ENCODE results near the gene CACNA2D1.
"Not testable (repeated sequence)": the region's sequence is repeated elsewhere in the genome, so short reads cannot be mapped to it uniquely, and the experiment has no call there.

Gene CACNA2D1

DNA sequence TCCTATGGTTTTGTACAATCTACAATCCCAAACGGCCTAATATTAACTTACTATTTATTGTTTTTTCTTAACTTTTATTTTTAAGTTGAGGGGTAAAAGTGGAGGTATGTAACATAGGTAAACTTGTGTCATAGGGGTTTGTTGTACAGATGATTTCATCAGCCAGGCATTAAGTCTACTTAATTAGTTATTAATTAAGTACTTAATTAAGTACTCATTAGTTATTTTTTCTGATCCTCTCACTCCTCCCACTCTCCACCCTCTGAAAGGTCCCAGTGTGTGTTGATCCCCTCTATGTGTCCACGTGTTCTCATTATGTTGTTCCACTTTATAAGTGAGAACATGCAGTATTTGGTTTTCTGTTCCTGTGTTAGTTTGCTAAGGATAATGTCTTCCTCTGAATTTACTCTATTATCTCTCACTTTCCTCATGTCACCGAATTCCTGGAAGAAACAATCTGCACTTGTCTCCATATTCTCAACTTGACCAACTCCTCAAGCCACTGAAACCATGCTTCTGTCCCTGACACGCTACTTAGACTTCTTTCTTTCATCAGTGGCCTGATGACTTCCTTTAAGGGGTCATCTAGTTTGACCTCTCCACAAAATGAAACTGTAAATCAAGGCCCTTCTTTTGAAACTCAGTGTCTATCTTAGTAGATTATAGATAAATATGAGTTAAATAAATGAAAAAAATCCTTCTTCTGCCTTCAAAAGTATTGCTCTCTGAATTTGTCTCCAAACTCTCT is 9.1 kb downstream of the CACNA2D1 start:
- ATAC-seq (no peak), DNase-seq (no peak)

GRCh38 chr7:82433507-82433906 is 10.1 kb downstream of the CACNA2D1 start:
- no peak for ATAC-seq
- no peak for DNase-seq

DNA sequence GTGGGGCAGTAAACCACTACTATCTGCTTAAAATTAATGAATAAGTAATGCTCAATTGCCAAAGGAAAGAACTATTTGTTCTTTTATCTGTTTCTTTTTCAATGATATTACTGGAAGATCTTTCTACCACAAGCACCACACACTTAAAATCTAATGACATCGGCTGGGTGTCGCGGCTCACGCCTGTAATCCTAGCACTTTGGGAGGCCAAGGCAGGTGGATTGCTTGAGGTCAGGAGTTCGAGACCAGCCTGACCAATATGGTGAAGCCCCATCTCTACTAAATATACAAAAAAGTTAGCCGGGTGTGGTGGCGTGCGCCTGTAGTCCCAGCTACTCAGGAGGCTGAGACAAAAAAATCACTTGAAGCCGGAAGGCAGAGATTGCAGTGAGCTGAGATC is 10.8 kb downstream of the CACNA2D1 start:
- DNase-seq, ATAC-seq: not testable (repeated sequence)

- no peak for ATAC-seq
- no peak for DNase-seq
Observed at GRCh38 chr7:82430500-82431465, 12.8 kb downstream of the CACNA2D1 start.

DNA sequence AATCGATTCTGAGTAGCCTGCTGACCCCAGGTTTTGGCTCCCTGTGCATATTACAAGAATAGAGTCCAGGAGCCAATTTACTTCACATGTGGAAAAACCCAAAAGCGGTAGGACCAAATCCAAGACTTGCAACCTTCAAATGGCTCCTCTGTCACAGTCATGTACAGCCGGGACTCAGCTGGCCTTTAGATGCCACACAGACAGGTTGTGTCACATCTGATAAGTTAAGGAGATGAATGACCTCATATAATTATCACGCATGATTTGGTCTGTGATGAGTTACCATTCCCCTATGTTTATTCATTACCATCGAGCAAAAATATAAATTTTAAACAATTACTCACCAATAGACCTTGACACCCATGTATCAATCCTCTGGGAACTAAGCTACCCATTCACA is 14.2 kb downstream of the CACNA2D1 start:
- DNase-seq: no peak
- ATAC-seq: no peak

DNA sequence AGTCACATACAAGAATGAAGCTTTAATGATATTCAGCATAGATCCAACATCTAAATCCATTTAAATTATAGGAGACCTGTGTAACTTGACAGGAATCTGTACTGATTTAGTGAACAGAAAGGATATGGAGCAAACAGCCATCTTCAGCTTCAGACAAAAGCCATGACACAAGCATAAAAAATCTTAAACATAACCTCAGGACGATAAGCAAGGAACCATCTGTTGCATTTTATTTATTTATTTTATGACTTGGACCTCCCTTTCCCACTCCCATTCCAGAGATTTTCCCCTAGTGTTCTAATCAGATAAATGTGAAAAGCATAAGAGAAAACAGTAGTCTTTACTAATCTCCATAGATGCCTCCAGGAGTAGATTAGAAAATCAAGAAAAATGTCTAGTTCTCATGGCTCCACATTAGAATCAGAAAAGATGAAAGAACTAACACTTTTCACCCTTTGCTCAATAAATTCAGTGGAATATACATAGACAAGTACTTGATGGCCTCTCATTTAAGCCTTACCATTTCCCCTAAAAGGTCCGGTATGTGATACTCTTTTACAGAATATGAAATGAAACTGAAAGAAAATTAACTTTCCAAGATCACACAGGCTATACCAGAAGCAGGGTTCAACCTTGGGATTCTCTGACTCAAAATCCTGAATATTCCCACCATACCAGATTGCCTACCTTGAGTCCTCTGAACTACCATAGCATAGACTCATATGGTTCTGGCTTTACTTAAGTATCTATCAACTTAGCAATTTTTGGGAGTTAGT is 15.2 kb downstream of the CACNA2D1 start:
- ATAC-seq (no peak), DNase-seq (no peak)

GRCh38 chr7:82423446-82423845 is 20.1 kb downstream of the CACNA2D1 start:
- ATAC-seq (no peak), DNase-seq (no peak)

- no peak for DNase-seq
- ATAC-seq: no peak
Observed at GRCh38 chr7:82419200-82419599, 24.4 kb downstream of the CACNA2D1 start.

DNA sequence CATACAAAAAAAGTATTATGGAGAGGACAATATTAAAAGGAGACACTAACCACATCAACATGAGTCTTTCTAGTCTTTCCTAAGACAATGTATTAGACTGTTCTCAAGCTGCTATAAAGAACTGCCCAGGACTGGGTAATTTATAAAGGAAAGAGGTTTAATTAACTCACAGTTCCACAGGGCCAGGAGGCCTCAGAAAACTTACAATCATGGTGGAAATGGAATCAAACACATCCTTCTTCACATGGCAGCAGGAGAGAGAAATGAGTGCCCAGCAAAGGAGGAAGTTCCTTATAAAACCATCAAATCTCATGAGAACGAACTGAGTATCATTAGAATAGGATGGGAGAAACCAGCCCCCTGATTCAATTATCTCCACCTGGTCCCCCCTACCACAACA is 25.7 kb downstream of the CACNA2D1 start:
- DNase-seq: no peak
- no peak for ATAC-seq

GRCh38 chr7:82416402-82416801 is 27.2 kb downstream of the CACNA2D1 start:
- no peak for DNase-seq
- ATAC-seq: no peak

DNA sequence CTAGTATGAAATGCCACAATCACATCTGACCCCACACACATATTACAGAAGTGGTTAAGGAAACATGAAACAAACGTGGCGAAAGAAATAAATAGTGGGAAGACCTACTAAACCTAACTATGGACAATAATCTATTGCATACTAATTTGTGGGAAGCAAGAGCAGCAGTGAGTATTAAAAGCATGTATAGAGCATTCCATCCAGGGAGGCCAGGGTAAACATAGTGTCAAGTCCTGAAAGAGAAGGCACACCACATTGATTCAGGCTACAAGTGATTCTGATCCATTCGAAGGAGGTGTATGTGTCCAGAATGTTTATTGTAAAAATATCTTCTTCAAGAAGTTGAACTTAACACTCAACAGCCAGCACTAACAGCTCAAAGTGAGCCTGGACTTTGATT is 29.2 kb downstream of the CACNA2D1 start:
- ATAC-seq (no peak), DNase-seq (no peak)

DNA sequence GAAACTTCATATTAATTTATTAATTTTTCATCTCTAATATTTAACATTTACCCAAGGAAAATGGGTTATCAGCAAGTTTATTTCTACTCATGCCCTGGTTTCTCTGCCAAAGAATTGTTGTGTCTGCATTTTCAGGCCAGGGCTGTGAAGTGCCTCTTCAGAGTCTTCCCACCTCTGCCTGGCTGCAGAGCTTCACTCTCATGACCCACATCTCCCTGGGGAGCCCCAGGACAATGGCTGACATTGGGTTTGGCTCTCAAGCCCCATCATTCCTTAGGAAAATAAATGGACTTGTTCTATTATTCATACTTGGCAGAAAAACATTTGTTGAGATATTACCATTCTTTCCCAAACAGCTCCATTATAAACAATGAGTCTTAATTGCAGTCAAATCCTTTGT is 30.3 kb downstream of the CACNA2D1 start:
- DNase-seq (no peak), ATAC-seq (no peak)

GRCh38 chr7:82411732-82412131 is 31.8 kb downstream of the CACNA2D1 start:
- DNase-seq (no peak), ATAC-seq (no peak)

DNA sequence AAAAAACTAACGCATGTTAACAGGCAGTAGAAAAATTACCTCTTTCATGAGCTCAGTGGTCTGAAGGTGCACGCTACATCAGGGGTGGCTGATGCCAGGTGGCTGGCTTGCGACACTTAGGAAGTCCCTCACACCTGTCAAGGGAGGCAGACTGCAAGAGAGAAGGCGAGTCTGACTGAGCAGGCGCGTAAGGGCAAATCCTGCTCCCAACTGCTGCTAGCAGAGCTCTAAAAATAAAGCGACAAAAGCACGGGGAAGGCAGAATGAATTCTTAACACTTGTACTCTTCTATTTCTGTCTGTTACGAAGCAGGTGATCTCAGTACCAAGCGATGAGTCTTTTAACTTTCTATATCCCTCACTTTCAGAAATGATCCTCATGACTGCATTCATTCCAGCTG is 33.1 kb downstream of the CACNA2D1 start:
- ATAC-seq (no peak), DNase-seq (no peak)

GRCh38 chr7:82406937-82407336 is 36.6 kb downstream of the CACNA2D1 start:
- ATAC-seq (no peak), DNase-seq (no peak)

DNA sequence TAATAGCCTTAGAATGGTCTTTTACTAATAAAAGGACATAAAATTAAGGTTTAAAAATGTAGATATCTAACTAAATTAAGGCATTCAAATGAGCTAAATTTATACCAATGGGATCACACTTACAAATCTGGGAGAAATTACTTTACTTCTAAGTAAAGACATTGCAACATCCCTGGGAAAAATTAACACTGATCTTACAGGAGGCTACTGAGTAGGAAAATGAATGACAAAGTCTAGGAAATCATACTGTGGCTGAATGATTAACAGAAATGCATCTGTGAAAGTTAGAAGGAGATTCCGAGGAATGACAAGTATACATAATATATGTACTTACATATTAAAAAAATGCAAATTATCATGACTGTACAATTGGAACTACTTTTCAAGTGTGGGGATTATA is 38.3 kb downstream of the CACNA2D1 start:
- ATAC-seq: no peak
- no peak for DNase-seq

GRCh38 chr7:82404652-82405051 is 38.9 kb downstream of the CACNA2D1 start:
- ATAC-seq: no peak

DNA sequence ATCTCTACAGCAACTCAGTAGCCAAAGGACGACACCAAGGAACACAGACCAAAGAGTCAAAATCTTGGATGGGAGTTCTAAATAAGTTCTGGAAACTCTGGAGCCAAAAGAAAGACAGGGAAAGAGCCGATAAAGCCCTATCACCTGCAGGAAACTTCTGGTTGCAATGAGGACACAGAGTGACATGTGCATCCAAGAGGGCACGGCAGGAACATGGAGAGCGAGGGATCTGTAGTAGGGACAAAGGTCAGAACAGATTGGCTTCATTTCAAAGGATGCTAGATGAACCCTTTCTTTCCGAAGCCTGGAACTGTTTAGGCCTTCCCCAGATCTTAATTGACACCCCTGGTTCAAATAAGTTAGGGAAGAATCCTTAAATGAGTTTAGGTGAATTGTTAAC is 39.5 kb downstream of the CACNA2D1 start:
- no peak for ATAC-seq
- DNase-seq: no peak

More at GRCh38 chr7:82404652-82405051, 38.9 kb downstream of the CACNA2D1 start:
- no peak for DNase-seq

DNA sequence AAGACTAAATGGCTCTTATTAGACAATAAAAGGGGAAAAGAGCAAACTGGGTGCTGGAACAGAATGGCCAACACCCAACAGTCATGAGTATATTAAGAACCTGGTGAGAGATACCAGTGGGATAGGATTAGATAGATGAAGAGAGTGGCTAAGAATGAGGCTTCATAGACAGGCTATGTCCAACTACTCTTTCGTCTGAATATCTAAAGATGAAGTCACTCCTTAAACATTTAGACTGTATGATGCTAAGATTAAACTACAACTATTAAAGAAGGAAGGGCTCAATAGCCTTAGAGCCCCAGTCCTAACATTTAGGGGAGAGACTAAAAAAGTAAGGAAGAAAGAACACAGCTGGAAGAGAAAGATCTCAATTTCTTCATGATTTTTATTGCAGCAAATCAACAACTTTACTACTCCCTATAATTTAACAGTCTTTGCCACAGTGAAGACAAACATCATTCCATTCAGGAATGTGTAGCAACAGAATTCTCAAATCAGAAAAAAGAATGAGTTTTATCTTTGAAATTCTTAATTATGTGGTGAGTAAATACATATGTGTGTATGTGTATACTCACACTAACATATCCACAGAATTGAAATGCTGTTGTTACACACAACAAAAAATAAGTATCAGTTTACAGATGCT is 45.6 kb downstream of the CACNA2D1 start:
- no peak for ATAC-seq
- DNase-seq: no peak

DNA sequence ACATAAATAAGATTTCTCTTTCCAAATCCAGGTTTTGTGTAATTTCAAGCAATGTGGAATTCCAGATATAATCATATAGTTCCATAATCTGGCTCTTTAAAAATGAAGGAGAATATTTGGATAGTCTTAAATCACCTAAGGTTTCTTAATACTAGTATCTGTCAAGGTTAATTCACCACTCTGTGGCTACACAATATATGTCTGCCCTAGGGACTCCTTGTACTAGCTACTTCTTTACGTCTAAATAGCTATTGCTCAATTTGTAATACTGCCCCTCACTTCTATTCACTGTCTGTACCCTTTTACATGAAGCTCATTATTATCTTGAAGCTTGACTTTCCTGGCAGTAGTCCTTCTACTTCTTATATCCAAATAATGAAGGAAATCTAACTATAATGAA is 47.2 kb downstream of the CACNA2D1 start:
- ATAC-seq (no peak), DNase-seq (no peak)

DNA sequence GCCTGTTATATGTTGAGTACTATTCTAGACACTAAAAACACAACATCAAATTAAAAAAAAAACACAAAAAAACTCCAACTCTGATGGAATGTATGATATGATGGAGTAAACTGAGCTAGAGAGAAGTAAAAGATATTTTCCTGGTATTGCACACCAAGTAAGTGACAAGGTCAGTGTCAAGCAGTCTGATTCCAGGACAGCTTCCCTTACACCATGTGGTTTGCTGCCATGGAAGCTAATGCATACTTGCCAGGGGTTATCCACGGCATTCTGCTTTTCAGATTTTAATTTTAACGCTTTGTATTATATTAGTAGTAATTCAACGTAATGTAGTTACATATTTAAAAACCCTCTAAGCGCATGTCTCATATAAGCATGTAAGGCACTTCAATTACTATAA is 48.4 kb downstream of the CACNA2D1 start:
- ATAC-seq: no peak

DNA sequence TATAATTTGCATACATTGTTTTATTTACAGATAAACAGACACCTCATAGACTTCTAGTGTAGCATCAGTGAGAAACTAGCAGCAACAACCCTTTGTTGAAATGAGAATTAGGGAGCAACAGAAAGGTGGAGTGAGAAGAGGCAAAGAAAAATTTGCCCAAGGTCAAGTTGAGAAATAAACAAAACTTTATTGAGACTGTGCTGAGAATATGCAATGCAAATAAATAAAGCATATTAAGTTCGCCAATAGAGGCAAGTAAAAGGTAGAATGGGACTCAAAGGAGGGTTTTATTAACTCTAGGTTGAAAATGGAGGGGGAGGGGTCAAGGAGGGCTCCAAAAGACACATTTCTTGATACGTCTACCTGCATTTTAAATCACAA is 49.7 kb downstream of the CACNA2D1 start:
- DNase-seq (no peak), ATAC-seq (no peak)

More for the DNA sequence above, 48.4 kb downstream of the CACNA2D1 start:
- DNase-seq: no peak

Measured in stimulated activated naive CD8-positive, alpha-beta T cell treated with anti-CD3 and anti-CD28 coated beads, Interleukin-15, Interleukin-2, amounts not matched to agents 100 U/mL and 50 U/mL, for 24 hours (primary cell).